Kidney epithelial cell (primary cell): ENCODE data around the gene RERE. TPM values are rescaled to one million over a fixed set of nuclear protein-coding genes. Genes with fewer than 3 reads are reported as not detected.

Experiments used
- DNase-seq: peaks from one replicate; pipeline ENCODE4 v3.0.0-alpha.2; 2010; ENCODE audit warnings: low read depth
- H3K27me3 ChIP-seq: 2 replicates; pipeline ENCODE4 v1.6.0; 2011; ENCODE audit warnings: low read length; ENCODE audit not compliant: control insufficient read depth, insufficient read depth
- H3K36me3 ChIP-seq: 2 replicates; pipeline ENCODE4 v1.5.1; 2011; ENCODE audit warnings: low read length; ENCODE audit not compliant: control insufficient read depth, insufficient read depth
- H3K4me3 ChIP-seq: 2 replicates; pipeline ENCODE4 v1.5.1; 2011; ENCODE audit warnings: low read depth, mild to moderate bottlenecking, control low read depth, low read length
- total RNA-seq: library from RNA; depleted of rRNA; stranded (reverse); fragments of >200 nt; gene quantifications from 2 replicates; pipeline ENCODE4 v1.2.3, GENCODE V29; 2015
- TF ChIP-seq, protein P1 (sequence below): IDR thresholded peaks from 2 replicates; pipeline ENCODE4 v1.5.1; 2011; ENCODE audit warnings: mild to moderate bottlenecking, moderate library complexity, low read length, control low read depth, inconsistent platforms; ENCODE audit not compliant: insufficient read depth, poor library complexity, severe bottlenecking

RERE gene
- total RNA-seq, 1 donor from 2014 or later = 47.5 TPM

DNA sequence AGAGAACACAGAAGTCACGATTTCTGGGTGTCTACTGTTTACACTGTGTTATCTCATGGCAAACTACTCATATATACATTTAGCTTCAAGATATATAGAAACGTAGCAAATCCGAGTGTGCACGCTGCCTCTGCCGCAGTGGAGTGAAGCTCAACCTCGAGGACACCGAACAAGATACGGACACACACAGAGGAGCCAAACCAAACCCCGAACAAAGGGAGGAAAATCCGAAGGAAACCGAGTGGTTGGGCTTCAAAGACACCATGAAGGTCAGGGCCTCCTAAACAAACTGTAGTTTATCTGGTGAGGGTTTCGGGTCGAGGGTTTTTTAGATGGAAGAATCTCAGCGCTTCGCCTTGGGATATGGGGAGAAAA is 465.0 kb downstream of the RERE start:
- H3K36me3 ChIP-seq = peaks cover 4% of the 10 kb centered on the region
- H3K4me3 ChIP-seq = no peak overlapping the region
- no peaks in the 10 kb centered on the region for H3K27me3 ChIP-seq
- TF ChIP-seq, protein P1, sequence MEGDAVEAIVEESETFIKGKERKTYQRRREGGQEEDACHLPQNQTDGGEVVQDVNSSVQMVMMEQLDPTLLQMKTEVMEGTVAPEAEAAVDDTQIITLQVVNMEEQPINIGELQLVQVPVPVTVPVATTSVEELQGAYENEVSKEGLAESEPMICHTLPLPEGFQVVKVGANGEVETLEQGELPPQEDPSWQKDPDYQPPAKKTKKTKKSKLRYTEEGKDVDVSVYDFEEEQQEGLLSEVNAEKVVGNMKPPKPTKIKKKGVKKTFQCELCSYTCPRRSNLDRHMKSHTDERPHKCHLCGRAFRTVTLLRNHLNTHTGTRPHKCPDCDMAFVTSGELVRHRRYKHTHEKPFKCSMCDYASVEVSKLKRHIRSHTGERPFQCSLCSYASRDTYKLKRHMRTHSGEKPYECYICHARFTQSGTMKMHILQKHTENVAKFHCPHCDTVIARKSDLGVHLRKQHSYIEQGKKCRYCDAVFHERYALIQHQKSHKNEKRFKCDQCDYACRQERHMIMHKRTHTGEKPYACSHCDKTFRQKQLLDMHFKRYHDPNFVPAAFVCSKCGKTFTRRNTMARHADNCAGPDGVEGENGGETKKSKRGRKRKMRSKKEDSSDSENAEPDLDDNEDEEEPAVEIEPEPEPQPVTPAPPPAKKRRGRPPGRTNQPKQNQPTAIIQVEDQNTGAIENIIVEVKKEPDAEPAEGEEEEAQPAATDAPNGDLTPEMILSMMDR = no peak
- DNase-seq = no peak

DNA sequence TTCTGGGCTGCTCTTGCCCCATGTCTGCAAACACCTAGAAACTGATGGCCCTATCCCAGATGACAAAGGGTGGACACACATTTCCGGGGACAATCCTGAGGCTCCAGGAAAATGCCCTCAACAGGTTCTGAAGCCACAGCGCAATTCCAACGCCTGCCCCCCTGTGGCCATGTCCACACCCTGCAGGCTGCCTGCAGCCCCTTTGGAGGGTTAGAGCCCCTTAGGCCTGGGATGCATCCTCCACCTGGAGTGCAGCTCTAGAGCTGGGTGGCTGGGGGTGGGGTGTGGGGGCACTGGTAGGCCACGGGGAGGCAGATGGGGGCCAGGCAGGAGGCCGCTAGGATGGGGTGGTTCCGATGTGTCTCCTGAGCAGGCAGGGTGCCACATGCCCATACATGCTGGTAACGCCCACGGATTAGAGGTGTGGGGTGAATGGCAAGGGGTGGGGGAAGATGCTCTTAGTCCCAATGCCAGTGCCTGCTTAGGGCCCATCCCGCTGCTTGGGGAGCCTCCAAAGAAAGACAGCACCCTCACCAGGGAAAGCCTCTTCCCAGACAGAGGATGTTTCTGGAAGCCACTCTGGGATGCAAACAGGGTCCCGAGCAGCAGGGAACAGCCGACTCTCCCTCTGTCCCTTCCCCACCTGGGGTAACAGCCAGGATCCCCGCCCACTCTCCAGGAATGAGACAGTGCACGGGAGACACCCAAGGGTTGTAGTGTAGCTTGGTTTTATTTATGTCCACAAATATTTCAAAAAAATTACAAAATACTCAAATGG is 465.6 kb downstream of the RERE start:
- Histone ChIP-seq H3K36me3 (peaks cover 3% of the 10 kb centered on the region), H3K27me3 (no peaks in the 10 kb centered on the region), H3K4me3 (no peak overlapping the region)
- TF ChIP-seq, protein P1 = peak; percentile 77
- no peak for DNase-seq

DNA sequence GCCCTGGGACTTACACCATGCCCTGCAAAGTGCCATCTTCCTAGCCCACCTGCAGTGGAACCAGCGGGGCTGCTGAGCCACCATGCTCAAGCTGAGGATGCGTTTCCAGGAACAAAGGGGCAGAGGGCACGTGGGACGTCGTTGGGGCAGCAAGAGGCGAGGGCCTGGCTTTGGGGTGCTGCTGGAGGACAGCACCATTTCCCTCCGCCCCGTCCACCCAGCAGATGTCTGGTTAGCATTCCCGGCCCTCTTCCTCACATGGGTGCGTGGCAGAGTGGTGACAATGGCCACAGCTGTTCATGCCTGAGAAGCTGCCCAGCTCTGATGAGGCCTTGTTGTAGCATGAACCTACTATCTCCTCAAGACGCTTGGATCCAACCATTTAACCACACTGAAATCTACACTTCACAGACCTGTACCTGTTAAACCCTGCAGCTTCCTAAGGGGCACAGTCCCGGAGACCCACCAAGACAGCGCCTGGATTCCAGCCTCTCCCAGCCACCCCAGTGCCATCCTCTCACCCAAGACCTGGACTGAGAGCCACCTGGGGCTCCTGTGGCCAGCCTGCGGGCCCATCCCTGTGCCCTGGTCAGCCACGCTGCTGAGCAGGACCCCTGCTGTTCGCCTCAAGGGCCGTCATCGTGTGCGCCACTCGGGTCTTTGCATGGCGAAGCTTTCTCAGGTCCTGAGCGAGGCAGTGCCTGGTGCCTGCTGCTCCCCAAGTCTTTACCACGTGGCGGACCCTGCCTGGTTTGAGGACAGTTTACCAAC is 466.3 kb downstream of the RERE start:
- no peak for DNase-seq
- H3K27me3 ChIP-seq = no peaks in the 10 kb centered on the region
- TF ChIP-seq, protein P1 = no peak
- no peak overlapping the region for H3K4me3 ChIP-seq
- peaks cover 1% of the 10 kb centered on the region for H3K36me3 ChIP-seq

DNA sequence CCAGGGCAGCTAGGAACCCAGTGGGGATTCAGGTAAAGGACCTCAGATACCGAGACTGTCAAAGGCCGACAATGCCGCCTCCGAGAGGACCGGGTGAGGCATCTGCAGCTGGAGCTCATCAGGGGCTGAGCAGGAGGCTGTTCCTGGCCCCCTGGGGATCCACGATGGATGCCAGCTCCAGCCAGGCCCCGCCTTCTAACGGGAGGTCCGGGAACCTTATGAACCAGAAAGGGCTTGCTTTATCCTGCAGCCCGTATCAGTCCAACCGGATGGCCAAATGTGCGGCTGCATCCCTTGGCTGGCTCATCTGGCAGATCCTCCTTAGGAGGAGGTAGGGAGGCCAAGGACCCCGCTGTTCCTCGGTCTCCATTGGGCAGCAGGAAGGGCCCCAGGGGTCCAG is 467.5 kb downstream of the RERE start:
- Histone ChIP-seq H3K27me3 (no peaks in the 10 kb centered on the region), H3K4me3 (no peak overlapping the region), H3K36me3 (peaks cover 1% of the 10 kb centered on the region)
- DNase-seq = no peak
- TF ChIP-seq, protein P1 = no peak

DNA sequence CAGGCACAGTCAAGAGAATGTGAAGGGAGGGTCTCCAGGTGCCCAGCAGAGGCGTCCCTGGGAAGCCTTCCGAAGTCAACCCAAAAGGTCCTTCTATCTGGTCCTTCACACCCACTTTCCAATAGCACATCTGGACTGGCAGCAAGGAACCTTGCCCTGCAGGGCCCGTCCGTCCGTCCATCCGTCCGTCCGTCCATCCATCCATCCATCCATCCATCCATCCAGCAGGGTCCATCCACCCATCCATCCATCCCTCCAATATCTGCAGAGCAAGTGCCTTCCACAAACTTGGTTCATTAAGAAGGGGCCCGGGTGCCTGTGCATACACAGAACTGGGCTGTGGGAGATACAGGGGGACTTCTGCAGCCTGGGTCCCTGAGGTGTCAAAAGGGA is 468.0 kb downstream of the RERE start:
- peaks cover 1% of the 10 kb centered on the region for H3K36me3 ChIP-seq
- TF ChIP-seq, protein P1 = no peak
- no peak for DNase-seq
- no peaks in the 10 kb centered on the region for H3K27me3 ChIP-seq
- no peak overlapping the region for H3K4me3 ChIP-seq
